Limb (tissue), 2 donors: ENCODE results near the gene C17orf113.

Experiments
- DNase-seq, 2 donors: peaks; one replicate each; pipeline ENCODE4 v3.0.0-alpha.2; 2016; ENCODE audit errors: extremely low spot score in 2 of 2

The C17orf113 gene

DNA sequence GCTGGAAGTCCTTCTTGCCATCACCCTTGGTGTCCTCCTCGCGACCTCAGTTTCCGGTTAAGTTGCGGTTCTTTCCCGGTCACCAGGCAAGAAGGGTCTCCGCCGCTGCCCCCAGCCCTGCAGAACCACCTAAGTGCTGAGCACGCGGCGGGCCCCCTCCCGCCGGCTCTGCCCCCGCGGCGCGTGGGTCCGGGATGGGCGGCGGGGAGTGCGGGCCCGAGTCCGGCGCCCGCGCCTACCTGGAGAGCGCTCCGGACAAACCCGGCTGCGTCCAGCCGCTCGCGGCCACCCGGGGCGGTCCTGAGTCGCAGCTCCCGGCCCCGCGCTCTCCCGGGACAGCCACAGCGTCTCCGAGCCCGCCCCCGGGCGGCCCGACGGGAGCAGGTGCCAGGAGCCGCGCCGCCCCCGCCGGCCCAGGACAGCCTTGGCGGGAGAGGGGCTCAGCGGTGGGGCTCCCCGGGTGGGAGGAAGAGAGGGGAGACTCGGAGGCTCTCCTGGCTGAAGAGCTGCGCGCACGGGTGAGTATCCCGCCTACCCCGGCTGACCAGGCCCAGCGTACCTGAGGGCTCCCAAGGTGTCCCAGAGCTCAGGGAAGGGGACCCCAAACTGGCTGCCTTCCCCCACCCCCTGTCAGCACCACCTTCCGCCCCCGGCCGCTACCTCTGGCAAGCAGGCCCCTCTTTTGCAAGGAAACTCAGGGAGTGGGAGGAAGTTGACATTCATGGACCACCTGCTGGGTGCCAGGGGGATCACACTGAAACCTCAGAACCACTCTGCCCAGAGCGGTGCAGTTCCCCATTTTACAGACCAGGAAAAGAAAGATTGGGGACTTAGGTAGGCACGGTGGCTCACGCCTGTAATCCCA, 22.2 kb upstream of the C17orf113 start:
- DNase-seq: no peak

DNA sequence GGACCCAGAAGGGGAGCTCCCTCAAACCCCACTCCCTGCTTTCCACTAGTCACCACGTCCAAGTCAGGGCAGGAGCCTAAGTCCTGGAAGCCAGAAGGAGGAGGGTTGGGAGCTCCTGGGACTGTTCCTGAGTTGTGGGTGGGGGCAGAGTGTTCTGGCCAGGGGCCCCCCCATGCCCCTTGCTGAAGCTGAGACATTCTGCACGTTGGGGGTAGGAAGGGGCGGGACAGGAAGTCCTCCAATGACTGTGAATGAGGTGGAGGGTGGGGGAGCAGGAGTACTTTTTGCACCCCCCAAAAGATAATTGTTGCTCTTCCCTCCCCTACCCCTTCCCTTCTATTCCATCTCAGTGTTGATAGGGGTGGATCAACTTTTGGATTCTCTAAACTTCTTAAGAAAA, 21.4 kb upstream of the C17orf113 start:
- DNase-seq: no peak

- no peak for DNase-seq
Observed at GRCh38 chr17:42068979-42069378, 18.6 kb upstream of the C17orf113 start.

DNA sequence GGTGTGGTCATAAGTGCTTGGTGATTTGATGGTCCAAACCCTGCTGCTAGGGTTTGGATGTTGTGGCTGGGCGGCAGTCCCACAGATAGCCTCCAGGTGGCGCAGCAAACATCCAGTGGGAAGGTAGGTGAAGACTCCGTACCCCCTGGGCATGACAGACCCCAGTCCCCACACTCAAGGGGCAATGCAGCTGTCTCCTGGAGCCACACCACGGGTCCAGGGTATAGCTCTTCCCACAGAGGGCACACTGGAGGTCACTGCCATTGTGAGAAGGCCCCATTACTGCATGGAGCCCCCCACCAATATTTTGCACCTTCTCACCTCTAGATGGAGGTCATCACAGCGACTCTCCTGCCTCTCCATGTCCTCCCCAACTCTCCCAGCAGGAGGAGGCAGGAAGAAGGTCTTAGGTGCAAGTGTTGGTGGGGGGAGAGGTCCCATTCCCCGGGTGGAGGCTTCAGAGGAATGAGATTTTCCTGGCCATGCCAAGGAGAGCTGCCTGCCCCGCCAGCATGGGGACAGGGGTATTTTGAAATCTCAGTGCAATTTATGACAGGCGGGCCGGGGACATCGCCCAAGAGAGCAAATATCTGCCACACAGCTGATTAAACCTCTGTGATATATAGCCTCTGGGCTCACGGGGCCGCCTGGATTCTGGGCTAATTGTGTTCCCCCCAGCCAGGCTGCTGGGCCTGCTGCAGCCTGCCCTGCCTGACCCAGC, 17.1 kb upstream of the C17orf113 start:
- DNase-seq: peak in 1 of 2 donors; percentile 79

DNA sequence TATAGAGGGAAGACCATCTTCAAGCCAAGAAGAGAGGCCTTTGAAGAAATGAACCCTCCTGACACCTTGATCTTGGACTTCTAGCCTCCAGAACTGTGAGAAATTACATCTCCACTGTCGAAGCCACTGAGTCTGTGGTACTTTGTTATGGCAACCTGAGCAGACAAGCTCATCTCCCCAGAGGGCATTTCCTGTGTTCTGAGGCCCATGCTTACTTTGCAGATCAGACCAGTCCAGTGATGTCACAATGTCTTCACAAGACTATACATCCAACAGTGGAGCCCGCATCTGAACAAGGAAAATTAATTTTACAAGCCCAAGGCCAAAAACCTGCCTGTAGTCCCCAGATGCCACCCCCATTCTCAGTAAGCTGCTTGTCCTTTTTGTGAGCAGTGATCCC, 14.8 kb upstream of the C17orf113 start:
- DNase-seq: no peak

DNA sequence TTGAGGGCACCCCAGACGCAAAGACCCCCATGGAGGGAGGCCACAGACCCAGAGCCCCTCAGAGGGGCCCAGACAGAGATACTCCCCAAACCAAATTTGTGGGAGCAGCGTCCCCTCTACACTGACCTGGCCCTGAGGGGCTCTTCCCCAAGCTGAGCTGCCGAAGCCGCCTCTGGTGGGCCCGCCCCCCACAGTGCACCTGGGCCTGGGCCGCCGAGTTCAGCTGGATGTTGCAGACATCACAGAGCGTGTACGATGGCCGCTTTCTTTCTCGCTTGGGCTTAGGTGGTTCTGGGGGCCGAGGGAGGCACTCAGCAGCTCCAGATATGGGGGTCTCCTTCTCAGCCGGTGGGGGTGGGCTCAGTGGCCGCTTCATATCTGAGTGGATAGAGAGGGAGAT, 12.3 kb upstream of the C17orf113 start:
- DNase-seq: no peak

- DNase-seq: no peak
Observed at GRCh38 chr17:42061646-42062487, 11.5 kb upstream of the C17orf113 start.

DNA sequence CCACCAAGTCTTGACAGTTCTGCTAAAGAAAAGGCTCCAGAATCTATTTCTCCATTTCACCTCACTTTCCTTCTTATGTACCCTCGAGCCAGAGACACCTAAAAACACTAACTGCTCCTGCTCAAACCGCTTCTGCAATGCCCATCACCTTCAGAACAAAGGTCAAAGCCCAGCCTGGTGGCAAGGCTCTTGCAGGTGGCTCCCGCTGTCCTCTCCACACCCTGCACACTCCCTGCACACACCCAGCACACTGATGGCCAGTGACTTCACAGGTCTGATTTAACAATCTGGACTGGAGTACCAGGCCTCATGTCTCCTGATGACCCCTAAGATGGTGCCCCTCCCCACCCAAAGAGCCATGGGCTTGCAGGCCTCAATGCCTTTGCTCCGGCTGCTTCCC, 9.8 kb upstream of the C17orf113 start:
- no peak for DNase-seq

DNA sequence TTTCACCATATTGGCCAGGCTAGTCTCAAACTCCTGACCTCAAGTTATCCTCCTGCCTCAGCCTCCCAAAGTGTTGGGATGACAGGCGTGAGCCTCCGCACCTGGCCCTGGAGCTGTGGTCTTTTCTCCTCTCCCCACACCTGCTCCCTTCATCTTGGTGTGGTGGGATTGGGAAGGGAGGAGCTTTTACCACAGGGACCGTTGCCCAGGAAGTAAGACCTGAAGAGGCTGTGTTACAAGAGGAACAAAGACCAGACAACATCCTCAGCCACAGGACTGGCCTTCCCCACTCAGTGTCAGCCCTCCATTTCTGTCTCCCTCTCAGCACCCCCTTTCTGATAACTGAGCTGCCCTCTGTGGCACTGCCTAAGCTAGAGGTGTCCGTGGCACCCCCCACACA, 9.4 kb upstream of the C17orf113 start:
- DNase-seq: no peak

GRCh38 chr17:42058063-42058462, 7.7 kb upstream of the C17orf113 start:
- DNase-seq: no peak

- no peak for DNase-seq
Observed at GRCh38 chr17:42056635-42057034, 6.2 kb upstream of the C17orf113 start.

GRCh38 chr17:42055496-42055895, 5.1 kb upstream of the C17orf113 start:
- DNase-seq: no peak

- no peak for DNase-seq
Observed at GRCh38 chr17:42055027-42055426, 4.6 kb upstream of the C17orf113 start.

GRCh38 chr17:42053731-42054500, 3.5 kb upstream of the C17orf113 start:
- no peak for DNase-seq

DNA sequence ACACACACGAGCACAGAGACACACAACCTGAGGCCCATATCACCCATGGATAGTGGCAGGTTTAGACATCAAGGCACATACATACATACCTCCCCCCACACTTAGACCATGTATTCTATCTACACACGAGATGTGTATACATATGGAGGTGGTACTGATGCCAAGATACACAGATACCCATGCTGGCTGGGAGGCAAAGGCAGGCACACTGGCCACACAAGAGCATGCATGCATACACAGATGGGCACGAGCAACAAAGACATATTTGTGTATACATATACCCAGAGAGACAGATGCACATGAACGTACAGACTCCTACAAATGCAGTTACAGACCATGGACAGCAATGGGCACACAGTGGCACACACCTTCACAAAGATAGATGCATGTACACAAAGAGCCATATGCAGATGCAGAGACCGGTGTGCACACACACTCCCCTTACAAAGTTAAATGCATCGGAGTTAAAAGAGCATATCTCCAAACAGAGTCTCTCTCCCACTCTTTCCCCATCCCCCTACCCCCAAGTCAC, 2.0 kb upstream of the C17orf113 start:
- DNase-seq: no peak

GRCh38 chr17:42051645-42052044, 1.2 kb upstream of the C17orf113 start:
- no peak for DNase-seq

GRCh38 chr17:42051013-42051400, 606 bp upstream of the C17orf113 start:
- DNase-seq: no peak

- no peak for DNase-seq
Observed at GRCh38 chr17:42049834-42050392, 488 bp downstream of the C17orf113 start.

DNA sequence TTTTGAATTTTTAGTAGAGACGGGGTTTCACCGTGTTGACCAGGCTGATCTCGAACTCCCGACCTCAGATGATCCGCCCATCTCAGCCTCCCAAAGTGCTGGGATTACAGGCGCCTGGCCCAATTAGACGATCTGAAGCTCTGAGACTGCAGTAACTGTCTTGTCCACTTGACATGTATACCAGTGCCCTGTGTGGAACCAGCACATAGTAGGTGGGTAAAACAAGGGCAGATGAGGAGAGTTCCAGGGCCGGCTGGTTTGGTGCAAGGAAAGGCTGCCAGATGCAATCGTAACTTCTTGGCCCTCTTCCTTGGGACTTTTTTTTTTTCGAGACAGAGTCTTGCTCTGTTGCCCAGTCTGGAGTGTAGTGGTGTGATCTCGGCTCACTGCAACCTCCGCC, 3.1 kb downstream of the C17orf113 start:
- no peak for DNase-seq

- DNase-seq: no peak
Observed at GRCh38 chr17:42045719-42046118, 4.7 kb downstream of the C17orf113 start.
